ENCODE results near the gene TMPRSS3.

Gene TMPRSS3

GRCh38 chr21:42370894-42371654, 24.8 kb downstream of the TMPRSS3 start:
- no peak for DNase-seq (ENCODE audit: low read depth)

- DNase-seq (ENCODE audit: low read depth): no peak
Measured at GRCh38 chr21:42369821-42370220, 26.0 kb downstream of the TMPRSS3 start.

GRCh38 chr21:42367367-42368165, 28.3 kb downstream of the TMPRSS3 start:
- DNase-seq (ENCODE audit: low read depth): no peak

- no peak for DNase-seq (ENCODE audit: low read depth)
Measured at GRCh38 chr21:42366292-42367010, 29.4 kb downstream of the TMPRSS3 start, which contains the start of gene TFF1. Gene TFF1 (minus strand): TSS chr21:42366535. CDS start chr21:42366495, 40 bp downstream.

- no peak for DNase-seq (ENCODE audit: low read depth)
Measured at GRCh38 chr21:42365770-42366169, 30.1 kb downstream of the TMPRSS3 start.

GRCh38 chr21:42364304-42364865, 31.5 kb downstream of the TMPRSS3 start:
- no peak for DNase-seq (ENCODE audit: low read depth)

GRCh38 chr21:42363312-42363711, 32.5 kb downstream of the TMPRSS3 start:
- DNase-seq (ENCODE audit: low read depth): no peak

- DNase-seq (ENCODE audit: low read depth): no peak
Measured at GRCh38 chr21:42362700-42363099, 33.2 kb downstream of the TMPRSS3 start.

GRCh38 chr21:42362198-42362597, 33.7 kb downstream of the TMPRSS3 start:
- DNase-seq (ENCODE audit: low read depth): no peak

- no peak for DNase-seq (ENCODE audit: low read depth)
Measured at GRCh38 chr21:42361286-42361685, 34.6 kb downstream of the TMPRSS3 start.

- no peak for DNase-seq (ENCODE audit: low read depth)
Measured at GRCh38 chr21:42360317-42360716, 35.5 kb downstream of the TMPRSS3 start.

GRCh38 chr21:42358937-42359336, 36.9 kb downstream of the TMPRSS3 start:
- no peak for DNase-seq (ENCODE audit: low read depth)

GRCh38 chr21:42358261-42358660, 37.6 kb downstream of the TMPRSS3 start:
- no peak for DNase-seq (ENCODE audit: low read depth)

GRCh38 chr21:42357307-42357706, 38.5 kb downstream of the TMPRSS3 start:
- DNase-seq (ENCODE audit: low read depth): no peak

GRCh38 chr21:42356650-42357049, 39.2 kb downstream of the TMPRSS3 start:
- no peak for DNase-seq (ENCODE audit: low read depth)

GRCh38 chr21:42356046-42356445, 39.8 kb downstream of the TMPRSS3 start:
- no peak for DNase-seq (ENCODE audit: low read depth)

- no peak for DNase-seq (ENCODE audit: low read depth)
Measured at GRCh38 chr21:42353623-42354022, 42.2 kb downstream of the TMPRSS3 start.

GRCh38 chr21:42352441-42353095, 43.3 kb downstream of the TMPRSS3 start:
- DNase-seq (ENCODE audit: low read depth): no peak

GRCh38 chr21:42351626-42352440, 44.0 kb downstream of the TMPRSS3 start:
- DNase-seq (ENCODE audit: low read depth): no peak

- DNase-seq (ENCODE audit: low read depth): no peak
Measured at GRCh38 chr21:42350927-42351426, 44.9 kb downstream of the TMPRSS3 start, which contains the start of gene TFF2. Gene TFF2 (minus strand): TSS chr21:42350994. CDS start chr21:42350957, 37 bp downstream.
